Ectodermal cell (in vitro differentiated cells): ENCODE measurements around the gene PCSK5.
"Not testable (repeated sequence)": the region's sequence is repeated elsewhere in the genome, so short reads cannot be mapped to it uniquely, and the experiment has no call there.

ENCODE experiments used
- H3K27ac ChIP-seq: 2 replicates; pipeline ENCODE4 v1.7.0; 2013; ENCODE audit warnings: mild to moderate bottlenecking, low read depth, low read length; ENCODE audit not compliant: insufficient read depth, poor library complexity, severe bottlenecking
- H3K27me3 ChIP-seq: 2 replicates; pipeline ENCODE4 v1.7.0; 2013; ENCODE audit warnings: mild to moderate bottlenecking, low read length; ENCODE audit not compliant: insufficient read depth, control insufficient read depth, poor library complexity, severe bottlenecking
- H3K36me3 ChIP-seq: one replicate; pipeline ENCODE4 v1.7.0; 2013; ENCODE audit warnings: low read length; ENCODE audit not compliant: control insufficient read depth, insufficient read depth
- H3K4me1 ChIP-seq: one replicate; pipeline ENCODE4 v1.7.0; 2013; ENCODE audit warnings: low read length; ENCODE audit not compliant: control insufficient read depth, insufficient read depth
- H3K4me3 ChIP-seq: 2 replicates; pipeline ENCODE4 v1.7.0; 2013; ENCODE audit warnings: low read depth, low read length, control low read depth; ENCODE audit not compliant: insufficient read depth
- H3K9me3 ChIP-seq: 2 replicates; pipeline ENCODE4 v1.7.0; 2013; ENCODE audit warnings: mild to moderate bottlenecking, low read length, moderate library complexity; ENCODE audit not compliant: control insufficient read depth
- WGBS, 2 experiments: methylation state at CpG; one replicate each; pipeline ENCODE4 v1.1.7; 2013; ENCODE audit warnings: missing lambda C conversion rate in 2 of 2; 5-methylcytosine and 5-hydroxymethylcytosine counted together

The PCSK5 gene

GRCh38 chr9:76355886-76356285 lies 465.4 kb downstream of the PCSK5 start:
- no peaks in the 10 kb centered on the region for H3K9me3 ChIP-seq
- H3K27ac ChIP-seq: no peak overlapping the region
- 86 to 89% methylated on average over 6 of the region's 6 CpGs for WGBS, 2 experiments
- H3K27me3 ChIP-seq: no peaks in the 10 kb centered on the region
- H3K36me3 ChIP-seq: no peaks in the 10 kb centered on the region
- H3K4me3 ChIP-seq: no peak overlapping the region
- H3K4me1 ChIP-seq: no peaks in the 10 kb centered on the region

- Histone ChIP-seq H3K27me3 (no peaks in the 10 kb centered on the region), H3K36me3 (no peaks in the 10 kb centered on the region)
- 97 to 100% methylated on average over 1 of the region's 1 CpG for WGBS, 2 experiments
Measured at GRCh38 chr9:76357555-76357954, 467.1 kb downstream of the PCSK5 start.

DNA sequence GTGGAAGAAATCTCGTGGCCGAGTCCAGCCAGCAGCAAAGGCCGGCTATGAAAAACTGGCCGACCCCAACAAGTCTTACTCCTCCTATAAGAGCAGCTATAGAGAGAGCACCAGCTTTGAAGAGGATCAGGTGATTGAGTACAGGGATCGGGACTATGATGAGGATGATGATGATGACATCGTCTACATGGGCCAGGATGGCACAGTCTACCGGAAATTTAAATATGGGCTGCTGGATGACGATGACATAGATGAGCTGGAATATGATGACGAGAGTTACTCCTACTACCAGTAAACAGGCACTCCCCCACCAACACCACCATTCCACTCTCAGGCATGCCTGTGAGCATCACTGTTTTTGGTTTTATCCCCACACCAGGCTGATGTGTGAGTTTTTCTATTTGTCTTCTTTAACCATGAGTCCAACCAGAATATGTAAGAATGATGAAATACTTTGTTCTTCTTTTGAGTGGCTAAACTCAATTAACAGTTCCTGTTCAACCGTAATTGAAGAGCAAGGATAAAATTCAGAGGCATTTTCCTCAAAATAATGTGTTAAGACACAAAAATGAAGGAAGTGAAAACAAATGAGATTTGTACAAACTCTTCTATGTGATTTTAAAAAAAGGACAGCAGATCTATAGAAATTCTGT lies 468.3 kb downstream of the PCSK5 start:
- Histone ChIP-seq H3K27me3 (no peaks in the 10 kb centered on the region), H3K4me3 (no peak overlapping the region), H3K27ac (no peak overlapping the region), H3K36me3 (no peaks in the 10 kb centered on the region), H3K9me3 (no peaks in the 10 kb centered on the region), H3K4me1 (no peaks in the 10 kb centered on the region)
- WGBS, 2 experiments: 96 to 97% methylated on average over 10 of the region's 10 CpGs

More at GRCh38 chr9:76357555-76357954, 467.1 kb downstream of the PCSK5 start:
- Histone ChIP-seq H3K4me3 (no peak overlapping the region), H3K4me1 (no peaks in the 10 kb centered on the region), H3K9me3 (no peaks in the 10 kb centered on the region), H3K27ac (no peak overlapping the region)

- Histone ChIP-seq H3K27me3 (no peaks in the 10 kb centered on the region), H3K4me3 (no peak overlapping the region), H3K27ac (no peak overlapping the region), H3K4me1 (no peaks in the 10 kb centered on the region), H3K9me3 (no peaks in the 10 kb centered on the region), H3K36me3 (no peaks in the 10 kb centered on the region)
- 93 to 95% methylated on average over 3 to 4 of the region's 4 CpGs for WGBS, 2 experiments
Measured at GRCh38 chr9:76359365-76359764, 468.9 kb downstream of the PCSK5 start.

- WGBS, 2 experiments: 93 to 95% methylated on average over 2 of the region's 2 CpGs
- H3K9me3 ChIP-seq: no peaks in the 10 kb centered on the region
- no peak overlapping the region for H3K27ac ChIP-seq
- H3K4me3 ChIP-seq: no peak overlapping the region
- H3K4me1 ChIP-seq: no peaks in the 10 kb centered on the region
- no peaks in the 10 kb centered on the region for H3K27me3 ChIP-seq
- no peaks in the 10 kb centered on the region for H3K36me3 ChIP-seq
Measured at GRCh38 chr9:76359766-76360165, 469.3 kb downstream of the PCSK5 start.

- H3K27me3 ChIP-seq, H3K4me1 ChIP-seq, H3K27ac ChIP-seq, H3K9me3 ChIP-seq, H3K36me3 ChIP-seq, H3K4me3 ChIP-seq: not testable (repeated sequence)
- 91 to 93% methylated on average over 16 of the region's 16 CpGs for WGBS, 2 experiments
Measured at GRCh38 chr9:76362332-76363031, 472.0 kb downstream of the PCSK5 start.

DNA sequence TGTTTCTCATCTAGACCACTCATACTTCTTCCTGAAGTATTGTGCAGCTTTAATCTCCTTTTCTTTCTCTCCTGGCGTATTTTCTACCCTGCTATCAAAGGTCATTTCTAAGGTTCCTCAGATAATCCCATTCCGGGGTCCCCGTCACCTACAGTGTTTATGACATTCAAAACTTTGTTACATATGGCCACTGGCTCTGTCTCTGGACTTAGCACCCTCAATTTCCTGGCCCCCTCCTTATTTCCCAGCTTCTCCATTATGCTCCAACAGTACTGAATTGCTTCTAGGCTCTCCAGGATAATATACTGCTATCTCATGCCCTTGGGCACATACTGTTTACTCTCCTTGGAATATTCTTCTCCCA lies 472.5 kb downstream of the PCSK5 start:
- Histone ChIP-seq H3K4me1 (no peaks in the 10 kb centered on the region), H3K9me3 (no peaks in the 10 kb centered on the region), H3K27ac (no peak overlapping the region), H3K27me3 (no peaks in the 10 kb centered on the region), H3K4me3 (no peak overlapping the region), H3K36me3 (no peaks in the 10 kb centered on the region)
- WGBS, 2 experiments: 93 to 94% methylated on average over 3 of the region's 3 CpGs

GRCh38 chr9:76365028-76365427 lies 474.6 kb downstream of the PCSK5 start:
- Histone ChIP-seq H3K27ac (no peak overlapping the region), H3K36me3 (no peaks in the 10 kb centered on the region), H3K9me3 (no peaks in the 10 kb centered on the region), H3K27me3 (no peaks in the 10 kb centered on the region), H3K4me1 (peaks cover 4% of the 10 kb centered on the region), H3K4me3 (no peak overlapping the region)
- 92% methylated on average over 1 of the region's 1 CpG; no CpG with 5 or more reads in 1 of the 2 experiments for WGBS, 2 experiments

DNA sequence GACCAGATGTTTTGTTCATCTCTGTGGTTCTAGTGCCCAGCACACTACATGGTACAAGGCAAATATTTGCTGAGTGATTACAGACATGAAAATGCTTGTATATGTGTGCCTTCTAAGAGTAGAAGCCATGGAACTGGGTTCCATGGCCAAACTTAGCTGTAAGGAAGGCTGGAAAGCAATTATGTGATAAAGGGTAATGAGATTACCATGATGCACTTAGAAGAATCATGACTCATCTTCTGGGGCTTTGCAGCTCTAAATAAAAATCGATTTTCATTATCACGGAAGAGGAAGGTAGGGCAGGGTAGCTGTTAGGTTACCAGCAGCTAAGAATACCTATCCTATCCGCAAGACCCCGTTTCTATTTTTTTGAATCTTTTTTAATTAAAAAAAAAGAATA lies 475.8 kb downstream of the PCSK5 start:
- Histone ChIP-seq H3K27ac (no peak overlapping the region), H3K36me3 (no peaks in the 10 kb centered on the region), H3K4me3 (no peak overlapping the region), H3K9me3 (no peaks in the 10 kb centered on the region), H3K27me3 (no peaks in the 10 kb centered on the region), H3K4me1 (peaks cover 4% of the 10 kb centered on the region)
- 91 to 97% methylated on average over 2 to 4 of the region's 4 CpGs for WGBS, 2 experiments

GRCh38 chr9:76369583-76369982 lies 479.1 kb downstream of the PCSK5 start:
- no peaks in the 10 kb centered on the region for H3K9me3 ChIP-seq
- no peak overlapping the region for H3K27ac ChIP-seq
- H3K4me1 ChIP-seq: peaks cover 10% of the 10 kb centered on the region
- 78 to 91% methylated on average over 4 of the region's 4 CpGs for WGBS, 2 experiments
- no peak overlapping the region for H3K4me3 ChIP-seq
- H3K27me3 ChIP-seq: no peaks in the 10 kb centered on the region
- H3K36me3 ChIP-seq: no peaks in the 10 kb centered on the region
